Upper lobe of right lung (tissue), 1 donor: Measurements from ENCODE around the gene UTP15. TPM values are rescaled to one million over a fixed set of nuclear protein-coding genes. Genes with fewer than 3 reads are reported as not detected.
A peak's percentile ranks its signal among the peaks of the same experiment; 100 is the strongest.

Experiments
- ATAC-seq: fragments of 200-7000 bp; cut with Tn5 transposase; one replicate; pipeline ENCODE4 v1.9.1; 2020; ENCODE audit warnings: mild to moderate bottlenecking, moderate library complexity
- DNase-seq: peaks from one replicate; pipeline ENCODE4 v3.0.0-alpha.2; 2020
- H3K27ac ChIP-seq: fragments of 200-600 bp; one replicate; pipeline ENCODE4 v1.8.0; 2022
- H3K27me3 ChIP-seq: fragments of 200-600 bp; one replicate; pipeline ENCODE4 v1.8.0; 2022; ENCODE audit warnings: mild to moderate bottlenecking
- H3K36me3 ChIP-seq: fragments of 200-600 bp; one replicate; pipeline ENCODE4 v1.8.0; 2022
- H3K4me1 ChIP-seq: fragments of 200-600 bp; one replicate; pipeline ENCODE4 v1.8.0; 2022
- H3K4me3 ChIP-seq: fragments of 200-600 bp; one replicate; pipeline ENCODE4 v1.8.0; 2022; ENCODE audit warnings: mild to moderate bottlenecking
- H3K9me3 ChIP-seq: fragments of 200-600 bp; one replicate; pipeline ENCODE4 v1.8.0; 2022
- intact Hi-C: fragments of 100-400 bp; cut with DNase I; formaldehyde crosslinking; loops from one replicate; pipeline ENCODE4 v1.11.0; 2022
- total RNA-seq: library from RNA; stranded (reverse); fragmentation: NEBNext Ultra II Directional; extraction: Animal tissue kit (Norgen Biotek cat#: 25700); gene quantifications from one replicate; pipeline ENCODE4 v1.2.1, GENCODE V29; 2021
- TF ChIP-seq, protein P1 (sequence below): fragments of 200-600 bp; IDR thresholded peaks from one replicate; pipeline ENCODE4 v1.8.0; 2022; ENCODE audit warnings: antibody characterized with exemption
- donor health status: DM: no; HTN: yes; CAD: no; lungs with severe emphysema.

The UTP15 gene
- total RNA-seq, 1 donor from 2014 or later = 20.1 TPM

DNA sequence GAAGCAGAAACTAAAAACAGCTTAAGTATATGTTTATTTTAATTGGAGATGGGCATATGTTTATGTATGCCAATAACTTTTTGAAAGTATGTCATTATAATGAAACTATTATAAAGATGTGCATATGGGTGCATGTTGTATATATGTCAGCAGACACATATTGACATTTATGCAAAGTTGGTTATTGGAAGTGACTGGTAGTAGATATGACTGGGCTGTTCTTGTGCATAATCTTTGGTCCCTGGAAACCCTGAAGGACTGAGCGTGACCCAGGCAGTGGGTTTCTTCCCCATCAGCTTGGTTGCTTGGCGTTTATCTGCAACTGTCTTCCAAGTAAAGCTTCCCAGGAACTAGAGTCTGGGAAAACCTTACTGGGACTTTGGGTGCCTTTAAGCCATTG, 25.8 kb upstream of the UTP15 start:
- TF ChIP-seq, protein P1, sequence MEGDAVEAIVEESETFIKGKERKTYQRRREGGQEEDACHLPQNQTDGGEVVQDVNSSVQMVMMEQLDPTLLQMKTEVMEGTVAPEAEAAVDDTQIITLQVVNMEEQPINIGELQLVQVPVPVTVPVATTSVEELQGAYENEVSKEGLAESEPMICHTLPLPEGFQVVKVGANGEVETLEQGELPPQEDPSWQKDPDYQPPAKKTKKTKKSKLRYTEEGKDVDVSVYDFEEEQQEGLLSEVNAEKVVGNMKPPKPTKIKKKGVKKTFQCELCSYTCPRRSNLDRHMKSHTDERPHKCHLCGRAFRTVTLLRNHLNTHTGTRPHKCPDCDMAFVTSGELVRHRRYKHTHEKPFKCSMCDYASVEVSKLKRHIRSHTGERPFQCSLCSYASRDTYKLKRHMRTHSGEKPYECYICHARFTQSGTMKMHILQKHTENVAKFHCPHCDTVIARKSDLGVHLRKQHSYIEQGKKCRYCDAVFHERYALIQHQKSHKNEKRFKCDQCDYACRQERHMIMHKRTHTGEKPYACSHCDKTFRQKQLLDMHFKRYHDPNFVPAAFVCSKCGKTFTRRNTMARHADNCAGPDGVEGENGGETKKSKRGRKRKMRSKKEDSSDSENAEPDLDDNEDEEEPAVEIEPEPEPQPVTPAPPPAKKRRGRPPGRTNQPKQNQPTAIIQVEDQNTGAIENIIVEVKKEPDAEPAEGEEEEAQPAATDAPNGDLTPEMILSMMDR = no peak
- no peaks in the 10 kb centered on the region for H3K9me3 ChIP-seq
- no peak overlapping the region for H3K27ac ChIP-seq
- H3K36me3 ChIP-seq = no peaks in the 10 kb centered on the region
- ATAC-seq (no peak), DNase-seq (no peak)
- H3K4me1 ChIP-seq = peaks cover 10% of the 10 kb centered on the region
- H3K4me3 ChIP-seq = no peak overlapping the region
- intact Hi-C loops = no loop called here
- H3K27me3 ChIP-seq = no peaks in the 10 kb centered on the region

DNA sequence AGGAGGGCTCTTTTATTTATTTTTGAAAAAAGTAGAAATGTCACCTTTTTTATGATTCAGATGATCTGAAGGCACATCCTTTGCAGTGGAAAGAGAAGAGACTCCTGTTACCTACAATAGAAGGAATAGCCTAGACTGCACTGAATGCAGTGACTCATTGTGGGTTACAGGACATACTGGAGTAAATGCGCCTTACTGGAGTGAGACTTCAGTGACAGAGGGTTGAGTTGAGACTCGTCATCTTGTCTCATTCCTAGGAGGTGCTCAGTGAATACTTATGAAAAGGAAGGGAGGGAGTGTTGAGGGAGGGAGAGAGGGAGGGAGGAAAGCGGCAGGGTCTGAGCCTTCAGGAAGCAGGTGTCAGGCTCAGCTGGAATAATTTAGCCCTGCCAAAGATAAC, 25.4 kb upstream of the UTP15 start:
- ATAC-seq = no peak
- TF ChIP-seq, protein P1 = no peak
- DNase-seq = no peak
- Histone ChIP-seq H3K9me3 (no peaks in the 10 kb centered on the region), H3K4me3 (no peak overlapping the region), H3K27ac (no peak overlapping the region), H3K27me3 (no peaks in the 10 kb centered on the region), H3K36me3 (no peaks in the 10 kb centered on the region), H3K4me1 (peaks cover 13% of the 10 kb centered on the region)
- intact Hi-C loops = no loop called here

GRCh38 chr5:73542020-73542419, 23.5 kb upstream of the UTP15 start:
- intact Hi-C loops = no loop called here
- Histone ChIP-seq H3K27me3 (no peaks in the 10 kb centered on the region), H3K9me3 (no peaks in the 10 kb centered on the region), H3K36me3 (no peaks in the 10 kb centered on the region), H3K27ac (peak overlapping the region; percentile 72), H3K4me3 (no peak overlapping the region), H3K4me1 (peaks cover 13% of the 10 kb centered on the region)
- ATAC-seq (no peak), DNase-seq (no peak)
- TF ChIP-seq, protein P1 = no peak

DNA sequence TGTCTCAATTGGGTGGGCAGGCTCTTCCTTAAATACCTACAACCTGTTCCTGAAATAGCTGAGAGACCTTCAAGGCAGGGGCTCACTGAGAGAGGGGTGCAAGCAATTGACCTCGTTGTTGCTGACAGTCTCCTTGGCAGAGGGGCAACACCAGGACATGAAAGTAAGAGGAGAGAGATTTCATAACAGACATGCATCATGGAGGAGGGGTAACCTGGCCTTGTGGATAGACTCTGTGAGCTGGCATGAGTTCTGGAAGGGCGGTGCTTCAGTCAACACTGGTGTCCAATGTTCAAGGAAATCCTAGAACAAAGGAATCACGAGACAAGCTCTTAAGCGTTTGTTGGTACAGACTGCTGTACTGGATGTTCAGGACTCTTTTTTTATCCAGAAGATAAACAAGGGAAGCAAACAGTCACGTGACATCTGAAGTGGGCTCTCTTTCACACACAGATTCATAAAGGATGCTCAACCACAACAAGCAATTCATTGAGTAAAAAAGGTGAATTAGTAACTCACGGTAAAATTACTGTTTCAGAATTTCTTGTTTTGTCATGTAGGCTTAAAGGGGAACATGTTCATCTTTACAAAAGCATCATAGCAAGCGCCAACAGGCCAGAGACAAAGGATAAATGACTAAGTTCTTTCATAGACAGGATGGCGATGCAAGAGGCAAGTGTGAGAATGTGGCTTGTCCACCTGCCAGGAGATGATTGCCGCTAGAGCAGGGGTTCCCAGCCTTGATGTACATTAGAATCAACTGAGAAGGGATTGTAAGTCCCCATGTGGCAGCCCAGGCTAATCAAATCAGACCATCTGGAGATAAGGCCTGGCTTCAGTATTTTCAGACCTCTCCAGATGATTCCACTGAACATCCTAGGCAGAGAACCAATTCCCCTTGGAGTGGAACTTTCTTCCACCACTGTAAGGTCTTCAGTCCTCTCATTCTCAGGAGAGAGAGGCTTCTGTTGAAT, 20.8 kb upstream of the UTP15 start:
- Histone ChIP-seq H3K27ac (peak overlapping the region; percentile 42), H3K36me3 (no peaks in the 10 kb centered on the region), H3K9me3 (no peaks in the 10 kb centered on the region), H3K27me3 (no peaks in the 10 kb centered on the region), H3K4me1 (peaks cover 13% of the 10 kb centered on the region), H3K4me3 (no peak overlapping the region)
- intact Hi-C loops = no loop called here
- TF ChIP-seq, protein P1 = no peak
- DNase-seq = peak; percentile 67
- ATAC-seq = peak; percentile 90

DNA sequence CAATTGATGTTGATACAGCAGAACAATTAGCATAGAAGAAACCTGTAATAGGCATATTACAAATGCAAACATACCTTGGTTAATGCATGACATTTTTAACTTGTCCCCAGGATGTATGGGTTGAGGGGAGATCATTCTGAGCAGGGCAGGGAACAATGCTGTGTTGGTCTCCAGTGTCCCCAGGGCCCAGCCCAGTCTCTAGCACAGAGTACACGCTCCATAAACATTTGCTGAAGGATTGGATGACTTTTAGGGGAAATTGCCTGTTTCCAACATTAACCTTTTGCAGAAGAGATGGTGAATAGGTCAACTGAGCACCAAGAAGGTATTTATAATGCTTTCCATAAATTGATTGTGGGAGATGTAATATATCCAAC, 20.2 kb upstream of the UTP15 start:
- Histone ChIP-seq H3K27me3 (no peaks in the 10 kb centered on the region), H3K9me3 (no peaks in the 10 kb centered on the region), H3K4me1 (peaks cover 13% of the 10 kb centered on the region), H3K27ac (peak overlapping the region; percentile 34), H3K36me3 (no peaks in the 10 kb centered on the region), H3K4me3 (no peak overlapping the region)
- TF ChIP-seq, protein P1 = no peak
- intact Hi-C loops = no loop called here
- no peak for ATAC-seq
- DNase-seq = no peak
